Activated T-helper 1 cell treated with anti-CD3 and anti-CD28 coated beads, Interleukin-2, amount 50 U/mL, for 16 hours (primary cell): ENCODE data around the gene DIS3L2.

Source experiments
- DNase-seq, 2 donors: peaks; one replicate each; pipeline ENCODE4 v3.0.0-alpha.2; 2020; ENCODE audit warnings: low read depth in 1 of 2, low spot score in 1 of 2

The DIS3L2 gene

GRCh38 chr2:232225895-232226294 is 264.4 kb downstream of the DIS3L2 start:
- DNase-seq = no peak

- DNase-seq = no peak
These were observed 266.8 kb downstream of the DIS3L2 start for GRCh38 chr2:232228332-232228731.

- DNase-seq = no peak
These were observed 267.7 kb downstream of the DIS3L2 start for GRCh38 chr2:232228971-232229894.

- DNase-seq = no peak
These were observed 268.4 kb downstream of the DIS3L2 start for GRCh38 chr2:232229911-232230310.

GRCh38 chr2:232230560-232230959 is 269.0 kb downstream of the DIS3L2 start:
- no peak for DNase-seq

- no peak for DNase-seq
These were observed 270.0 kb downstream of the DIS3L2 start for GRCh38 chr2:232231554-232231953.

GRCh38 chr2:232232915-232233314 is 271.4 kb downstream of the DIS3L2 start:
- DNase-seq = no peak

- no peak for DNase-seq
These were observed 273.6 kb downstream of the DIS3L2 start for GRCh38 chr2:232234922-232235615.

- no peak for DNase-seq
These were observed 274.2 kb downstream of the DIS3L2 start for GRCh38 chr2:232235716-232236115.

- DNase-seq = no peak
These were observed 274.7 kb downstream of the DIS3L2 start for GRCh38 chr2:232236200-232236599.

- DNase-seq = no peak
These were observed 276.0 kb downstream of the DIS3L2 start for GRCh38 chr2:232237464-232237863.

GRCh38 chr2:232238108-232238507 is 276.6 kb downstream of the DIS3L2 start:
- no peak for DNase-seq

GRCh38 chr2:232238596-232238995 is 277.1 kb downstream of the DIS3L2 start:
- no peak for DNase-seq

GRCh38 chr2:232239951-232240681 is 278.6 kb downstream of the DIS3L2 start:
- no peak for DNase-seq

- DNase-seq = no peak
These were observed 279.4 kb downstream of the DIS3L2 start for GRCh38 chr2:232240906-232241305.

- DNase-seq = no peak
These were observed 280.8 kb downstream of the DIS3L2 start for GRCh38 chr2:232242316-232242715.

GRCh38 chr2:232245111-232245510 is 283.6 kb downstream of the DIS3L2 start:
- no peak for DNase-seq

GRCh38 chr2:232246245-232246644 is 284.7 kb downstream of the DIS3L2 start:
- DNase-seq = no peak

- no peak for DNase-seq
These were observed 287.6 kb downstream of the DIS3L2 start for GRCh38 chr2:232249096-232249495.

GRCh38 chr2:232250246-232251175 is 289.0 kb downstream of the DIS3L2 start:
- no peak for DNase-seq

GRCh38 chr2:232255033-232255432 is 293.5 kb downstream of the DIS3L2 start:
- DNase-seq = no peak
